VCaP (cell line): ENCODE measurements around the gene NPHP4.

Source experiments
- H3K27ac ChIP-seq: fragments of 450-650 bp; 2 replicates; pipeline ENCODE4 v1.5.1; 2017
- CTCF ChIP-seq: fragments of 450-650 bp; conservative IDR thresholded peaks from 2 replicates; pipeline ENCODE4 v1.5.1; 2017; ENCODE audit warnings: mild to moderate bottlenecking, moderate library complexity

Gene NPHP4

DNA sequence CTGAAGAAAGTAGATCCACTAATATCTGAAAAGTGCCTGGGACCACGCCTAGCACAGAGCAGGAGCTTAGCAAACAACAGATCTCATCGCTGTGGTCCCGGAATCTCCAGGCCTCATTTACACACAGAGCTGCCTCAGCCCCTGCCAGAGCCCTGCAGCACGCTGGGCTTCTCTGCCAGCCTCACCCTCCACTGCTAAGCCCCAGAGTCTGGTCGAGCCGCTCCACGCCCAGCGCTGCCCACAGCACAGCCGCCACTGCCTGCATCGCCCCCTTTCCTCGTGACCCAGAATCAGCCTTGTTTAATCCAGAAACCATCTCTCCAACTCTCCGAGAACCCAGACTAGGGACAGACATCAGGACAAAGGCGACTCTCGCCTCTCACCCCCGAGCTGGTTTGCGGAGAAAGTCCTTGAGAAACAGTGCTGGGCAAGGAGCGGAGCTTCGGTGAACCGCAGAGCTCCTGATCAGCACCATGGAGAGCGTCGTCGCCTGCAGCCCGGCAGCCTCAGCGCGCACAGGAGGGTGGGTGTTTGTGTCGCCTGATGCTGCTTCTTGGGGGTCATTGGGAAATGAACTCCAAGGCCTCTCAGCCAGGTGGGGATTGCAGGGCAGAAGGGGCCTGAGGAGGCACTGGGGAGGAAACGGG is 145.1 kb downstream of the NPHP4 start:
- TF ChIP-seq CTCF: no peak
- no peak overlapping the region for H3K27ac ChIP-seq

DNA sequence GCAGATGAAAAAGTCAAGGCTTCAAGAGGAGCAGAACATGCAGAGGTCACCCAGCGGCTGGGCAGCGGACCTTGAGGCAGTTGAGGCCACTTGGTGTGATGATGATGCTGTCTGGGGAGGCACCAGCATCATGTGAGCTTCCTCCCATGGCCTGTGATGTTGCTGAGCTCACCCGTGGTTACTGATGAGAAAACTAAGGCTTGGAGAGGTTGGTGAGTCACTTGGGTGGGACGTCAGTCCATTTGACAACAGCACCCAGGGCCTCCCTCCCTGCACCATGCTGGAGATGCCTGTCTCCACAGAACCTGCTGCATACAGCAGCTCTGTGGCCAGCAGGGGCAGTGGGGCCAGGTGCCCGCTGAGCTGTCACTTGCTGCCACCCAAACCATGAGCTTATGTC is 146.8 kb downstream of the NPHP4 start:
- H3K27ac ChIP-seq: no peak overlapping the region
- no peak for TF ChIP-seq CTCF

DNA sequence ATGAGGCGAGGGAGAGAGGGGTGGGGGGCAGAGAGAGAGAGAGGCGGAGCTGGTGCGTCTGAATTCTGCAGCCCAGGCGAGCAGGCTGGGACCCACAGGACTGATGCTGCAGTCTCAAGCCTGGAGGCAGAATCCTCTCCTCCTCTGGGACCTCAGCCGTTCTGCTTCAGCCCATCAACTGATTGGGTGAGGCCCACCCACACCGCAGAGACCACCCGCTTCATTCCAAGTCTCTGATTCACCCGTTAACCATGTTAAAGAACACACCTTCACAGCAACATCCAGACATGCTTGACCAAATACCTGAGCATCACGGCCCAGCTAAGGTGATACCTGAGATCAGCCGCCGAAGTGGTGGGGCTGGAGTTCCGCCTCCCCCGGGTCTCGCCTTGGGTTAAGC is 147.8 kb downstream of the NPHP4 start:
- no peak for TF ChIP-seq CTCF

DNA sequence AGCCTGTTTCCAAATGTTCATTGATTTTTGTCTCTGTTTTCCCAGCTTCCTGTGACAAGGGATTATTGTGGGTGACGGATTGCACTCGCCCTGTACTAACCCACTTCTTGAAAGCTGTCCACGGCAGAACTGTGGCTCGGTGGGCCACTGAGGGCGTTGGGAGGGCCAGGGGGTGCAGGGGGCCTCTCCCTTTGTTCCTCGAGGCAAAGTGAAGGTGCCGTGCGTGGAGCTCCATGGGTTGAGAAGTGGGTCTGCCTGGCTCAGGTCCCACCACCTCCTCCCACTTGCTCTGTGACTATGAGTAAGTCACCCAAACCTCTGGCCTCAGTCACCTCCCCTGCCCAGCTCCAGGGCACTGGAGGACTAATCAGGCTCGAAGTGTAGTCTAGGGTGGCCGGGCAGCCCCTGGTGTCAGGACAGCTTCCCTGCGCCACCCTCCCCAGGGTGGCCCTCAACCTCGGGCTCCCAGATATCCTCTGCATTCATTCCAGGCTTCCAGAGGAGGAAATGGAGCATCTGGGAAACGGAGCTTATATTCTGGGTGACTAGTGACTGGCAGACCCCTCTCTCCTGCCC is 148.6 kb downstream of the NPHP4 start:
- TF ChIP-seq CTCF: no peak
- H3K27ac ChIP-seq: no peak overlapping the region

More for the DNA sequence above, 147.8 kb downstream of the NPHP4 start:
- no peak overlapping the region for H3K27ac ChIP-seq

GRCh38 chr1:5842679-5843078 is 149.5 kb downstream of the NPHP4 start:
- no peak for TF ChIP-seq CTCF
- no peak overlapping the region for H3K27ac ChIP-seq

- no peak overlapping the region for H3K27ac ChIP-seq
- no peak for TF ChIP-seq CTCF
These were observed 151.6 kb downstream of the NPHP4 start for GRCh38 chr1:5840551-5841001.

- no peak overlapping the region for H3K27ac ChIP-seq
- no peak for TF ChIP-seq CTCF
These were observed 152.2 kb downstream of the NPHP4 start for GRCh38 chr1:5839881-5840550.
